GM18907 (cell line): Measurements from ENCODE around the gene GPHN.
"Not testable (repeated sequence)": the region's sequence is repeated elsewhere in the genome, so short reads cannot be mapped to it uniquely, and the experiment has no call there.

ENCODE experiments used
- ATAC-seq: cut with Tn5 transposase; IDR thresholded peaks from one replicate; pipeline ENCODE4 v1.9.1; 2021; ENCODE audit warnings: mild to moderate bottlenecking, moderate library complexity; ENCODE audit not compliant: unreplicated experiment

The GPHN gene

DNA sequence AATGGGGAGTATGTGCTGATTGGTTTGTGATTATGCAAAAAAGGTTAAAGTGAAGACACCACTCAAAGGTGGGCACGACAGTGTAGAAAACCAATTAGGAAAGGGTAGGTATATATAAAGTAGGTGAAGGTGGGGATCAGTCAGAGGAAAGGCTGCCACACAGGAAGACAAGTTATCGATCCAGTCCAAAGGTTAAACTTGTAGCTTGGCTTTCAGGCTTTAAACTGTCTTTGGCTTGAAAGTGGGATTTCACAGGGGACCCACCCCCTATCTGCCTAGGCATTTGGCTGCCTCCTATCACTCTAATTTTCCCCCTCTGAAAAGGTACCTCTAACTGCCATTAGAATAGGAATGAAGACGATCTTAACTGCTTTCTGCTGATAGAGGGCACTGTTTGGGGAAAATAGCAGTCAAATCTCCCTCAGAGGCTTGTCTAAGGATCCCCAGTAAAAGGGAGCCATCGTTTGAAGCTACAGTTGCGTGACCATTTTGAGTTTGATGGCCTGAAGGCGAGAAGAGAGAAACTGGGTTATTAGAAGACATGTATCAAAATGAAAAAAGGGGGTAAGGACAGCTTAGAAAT lies 250.2 kb downstream of the GPHN start:
- no peak for ATAC-seq

DNA sequence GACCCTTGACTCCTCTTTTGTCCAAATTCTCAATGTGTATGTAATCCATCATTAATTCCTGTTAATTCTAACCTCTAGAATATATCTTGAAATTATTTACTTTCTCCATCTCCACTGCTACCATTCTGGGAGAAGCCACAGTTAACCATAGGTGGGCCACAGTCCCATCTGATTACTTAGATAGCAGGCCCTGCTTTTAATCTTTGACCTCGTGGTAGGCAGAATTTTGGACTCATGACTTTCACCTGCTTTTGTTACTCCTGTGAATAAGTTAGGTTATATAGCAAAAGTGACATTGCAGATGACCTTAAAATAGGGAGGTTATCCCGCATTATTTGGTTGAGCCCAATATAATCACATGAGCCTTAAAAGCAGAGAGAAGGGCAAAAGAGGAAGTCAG lies 264.2 kb downstream of the GPHN start:
- no peak for ATAC-seq

DNA sequence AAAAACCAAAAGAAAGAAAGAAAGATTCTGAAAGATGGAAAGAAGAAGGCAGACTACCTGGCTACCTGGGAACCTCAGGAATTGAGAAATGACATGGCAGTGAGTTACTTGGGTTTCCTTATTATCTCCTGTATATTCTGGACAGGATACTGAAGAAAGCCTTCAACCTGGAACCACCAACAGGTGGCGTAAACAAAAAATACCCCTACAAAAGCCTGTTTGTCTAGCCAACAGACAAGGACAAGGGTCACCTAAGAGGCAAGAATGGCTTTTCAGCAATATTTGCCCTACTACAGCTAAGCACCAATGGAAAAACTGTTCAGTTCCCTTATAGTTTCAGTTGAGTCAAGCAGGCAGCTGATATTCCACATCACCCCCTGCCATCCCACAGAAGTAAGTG lies 274.9 kb downstream of the GPHN start:
- no peak for ATAC-seq

DNA sequence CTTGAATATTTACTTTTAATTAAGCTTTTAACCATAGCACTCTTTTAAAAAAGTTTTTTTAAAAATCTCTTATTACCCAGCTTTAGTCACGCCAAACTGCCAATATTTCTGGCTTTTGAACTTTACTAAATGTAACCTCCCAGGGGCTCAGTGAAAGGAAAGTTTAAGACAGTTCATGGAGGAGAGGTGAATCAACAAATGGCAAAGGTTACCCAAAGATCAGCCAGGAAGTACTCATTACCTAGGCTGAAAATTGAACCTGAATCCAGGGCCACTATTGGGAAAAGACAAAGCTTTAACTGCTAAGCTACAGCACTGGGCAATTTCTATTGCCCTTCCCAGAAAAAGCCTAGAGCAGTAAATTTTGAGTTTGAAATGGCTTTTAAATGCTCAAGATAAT lies 282.2 kb downstream of the GPHN start:
- ATAC-seq, result no peak

DNA sequence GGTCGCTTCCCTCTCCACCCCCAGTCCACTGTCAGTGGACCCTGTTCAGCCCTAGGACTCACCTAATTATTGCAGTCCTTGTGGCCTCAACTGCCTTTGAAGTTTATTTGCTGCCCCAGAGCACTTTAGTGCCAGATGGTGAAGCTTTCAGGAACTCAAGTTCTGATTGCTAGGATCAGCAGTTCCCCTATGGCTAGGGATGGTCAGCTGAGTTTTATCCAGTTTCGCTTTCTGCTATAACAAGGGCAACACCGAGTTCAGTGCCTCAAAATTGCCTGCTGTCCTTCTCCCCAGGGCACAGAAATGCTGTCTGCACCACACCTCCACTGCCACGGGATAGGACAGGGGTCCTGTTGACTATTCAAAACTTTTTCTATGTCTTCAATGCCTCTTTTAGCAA lies 295.0 kb downstream of the GPHN start:
- ATAC-seq, result no peak

DNA sequence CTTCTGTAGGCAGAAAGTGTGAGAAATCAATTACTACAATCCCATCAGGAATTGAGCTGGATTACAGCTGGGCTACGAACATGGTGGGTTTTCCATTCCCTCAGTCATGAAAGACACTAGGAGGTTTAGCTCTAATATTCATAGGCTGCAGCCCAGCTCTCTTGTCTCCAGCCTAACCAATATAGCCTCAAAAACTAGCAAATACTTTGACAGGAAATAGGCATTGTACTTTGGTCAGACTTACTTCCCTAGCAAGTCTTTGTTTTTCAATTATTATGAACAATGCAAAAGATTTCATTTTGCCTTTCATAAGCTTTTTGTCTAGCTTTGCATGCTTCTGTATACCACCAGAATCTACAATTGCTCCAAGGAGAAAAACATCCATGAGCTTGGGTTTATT lies 296.2 kb downstream of the GPHN start:
- no peak for ATAC-seq

DNA sequence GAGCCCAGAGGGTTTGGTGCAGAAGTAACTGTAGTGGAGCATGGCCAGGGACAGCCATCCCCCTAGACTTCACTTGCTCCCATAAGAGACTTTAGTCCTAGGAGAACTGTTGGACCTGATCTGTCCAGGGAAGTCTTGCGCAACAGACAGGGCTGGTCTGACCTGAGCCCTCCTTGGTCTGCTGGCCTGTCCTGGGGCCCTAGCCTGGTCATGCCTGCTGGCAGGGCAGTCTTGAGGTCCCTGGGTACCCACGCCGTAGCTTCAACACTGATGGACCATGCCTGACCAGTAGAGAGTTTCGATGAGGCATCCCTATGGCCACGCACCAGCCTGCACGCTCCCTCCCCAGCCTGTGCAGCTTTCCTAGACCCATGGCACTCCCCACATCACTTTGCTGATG lies 305.7 kb downstream of the GPHN start:
- no peak for ATAC-seq

DNA sequence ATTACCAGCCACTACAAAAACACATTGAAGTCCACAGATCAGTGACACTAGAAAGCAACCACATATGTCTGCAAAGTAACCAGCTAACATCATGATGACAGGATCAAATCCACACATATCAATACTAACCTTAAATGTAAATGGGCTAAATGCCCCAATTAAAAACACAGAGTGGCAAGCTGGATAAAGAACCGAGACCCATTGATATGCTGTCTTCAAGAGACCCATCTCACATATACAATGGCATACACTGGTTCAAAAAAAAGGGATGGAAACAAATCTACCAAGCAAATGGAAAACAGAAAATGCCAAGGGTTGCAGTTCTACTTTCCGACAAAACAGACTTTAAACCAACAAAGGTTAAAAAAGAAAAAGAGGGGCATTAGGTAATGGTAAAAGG lies 307.7 kb downstream of the GPHN start:
- ATAC-seq, result no peak

DNA sequence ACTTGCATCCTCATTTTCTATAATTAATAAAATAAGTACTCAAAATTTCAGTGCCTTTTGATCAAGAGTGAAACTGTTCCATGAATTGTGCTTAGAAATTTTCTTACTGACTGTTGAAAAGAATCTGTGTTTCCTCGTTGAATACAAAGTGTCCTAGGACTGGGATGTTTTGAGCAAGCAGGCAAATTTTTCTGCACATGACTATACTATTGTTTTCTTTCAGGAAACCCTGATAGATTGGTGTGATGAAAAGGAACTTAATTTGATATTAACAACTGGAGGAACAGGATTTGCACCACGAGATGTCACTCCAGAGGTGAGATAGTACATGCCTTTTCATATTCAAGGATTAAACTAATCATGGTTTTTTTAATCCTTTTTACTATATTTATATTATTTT lies 316.3 kb downstream of the GPHN start:
- ATAC-seq, result no peak

DNA sequence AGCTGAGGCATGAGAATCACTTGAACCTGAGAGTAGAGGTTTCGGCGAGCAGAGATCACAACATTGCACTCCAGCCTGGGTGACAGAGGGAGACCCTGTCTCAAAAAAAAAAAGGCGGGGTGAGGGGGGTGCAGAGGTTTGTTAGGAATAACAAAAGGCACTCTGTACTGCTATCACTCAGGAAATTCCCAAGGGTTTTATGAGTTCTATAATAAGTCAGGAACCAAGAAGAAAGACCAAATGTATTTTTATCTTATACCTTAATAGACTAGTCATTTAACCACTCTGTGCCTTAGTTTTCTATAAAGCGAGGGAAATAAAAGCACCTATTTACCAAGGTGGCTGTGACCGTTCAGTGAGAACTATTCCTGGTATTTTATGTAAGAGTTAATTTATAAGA lies 319.2 kb downstream of the GPHN start:
- no peak for ATAC-seq

DNA sequence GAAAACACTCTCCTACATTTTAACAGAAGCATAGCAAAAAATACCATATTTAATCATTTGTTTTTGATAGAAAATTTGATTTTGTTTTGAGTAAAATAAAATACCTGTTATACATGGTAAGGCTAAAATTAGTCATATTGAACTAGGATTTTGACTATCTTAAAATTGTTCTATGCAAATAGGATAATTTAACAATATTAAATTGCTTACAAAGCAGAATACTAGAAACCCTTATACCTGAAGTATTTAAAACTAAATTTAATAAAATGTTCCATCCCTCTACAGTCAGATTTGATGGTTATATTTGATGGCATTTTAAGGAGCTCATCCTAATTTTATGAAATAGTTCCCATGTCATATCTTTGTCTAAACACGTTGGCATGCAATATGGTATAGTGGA lies 323.2 kb downstream of the GPHN start:
- ATAC-seq, result no peak

DNA sequence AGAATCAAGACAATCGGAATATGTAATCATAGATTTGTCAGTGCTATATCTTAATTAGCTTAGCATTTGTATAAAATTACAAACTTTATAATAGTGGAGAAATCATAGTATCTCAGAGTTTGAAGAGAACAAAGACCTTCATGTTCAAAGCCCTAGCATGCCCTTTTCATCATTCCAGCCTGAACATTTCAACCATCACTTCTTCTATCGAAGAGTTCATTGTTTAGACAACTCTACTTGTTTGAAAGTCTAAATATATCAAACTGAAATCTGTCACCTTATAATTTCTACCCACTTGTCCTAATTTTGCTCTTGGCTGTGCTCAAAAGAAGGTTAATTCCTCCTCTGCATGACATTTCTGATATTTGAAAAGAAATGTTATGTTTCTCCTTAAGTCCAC lies 325.9 kb downstream of the GPHN start:
- no peak for ATAC-seq

DNA sequence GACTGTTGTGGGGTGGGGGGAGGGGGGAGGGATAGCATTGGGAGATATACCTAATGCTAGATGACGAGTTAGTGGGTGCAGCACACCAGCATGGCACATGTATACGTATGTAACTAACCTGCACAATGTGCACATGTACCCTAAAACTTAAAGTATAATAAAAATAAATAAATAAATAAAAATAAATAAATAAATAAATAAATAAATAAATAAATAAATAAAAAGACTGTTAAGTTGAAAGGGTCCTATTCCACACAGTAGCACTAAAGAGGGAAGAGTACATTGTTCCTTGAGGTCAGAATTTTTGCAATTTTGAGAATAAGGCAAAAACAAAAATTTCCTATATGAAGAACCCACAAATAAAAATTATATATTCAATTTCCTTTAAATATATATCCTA lies 329.5 kb downstream of the GPHN start:
- ATAC-seq, result not testable (repeated sequence)

DNA sequence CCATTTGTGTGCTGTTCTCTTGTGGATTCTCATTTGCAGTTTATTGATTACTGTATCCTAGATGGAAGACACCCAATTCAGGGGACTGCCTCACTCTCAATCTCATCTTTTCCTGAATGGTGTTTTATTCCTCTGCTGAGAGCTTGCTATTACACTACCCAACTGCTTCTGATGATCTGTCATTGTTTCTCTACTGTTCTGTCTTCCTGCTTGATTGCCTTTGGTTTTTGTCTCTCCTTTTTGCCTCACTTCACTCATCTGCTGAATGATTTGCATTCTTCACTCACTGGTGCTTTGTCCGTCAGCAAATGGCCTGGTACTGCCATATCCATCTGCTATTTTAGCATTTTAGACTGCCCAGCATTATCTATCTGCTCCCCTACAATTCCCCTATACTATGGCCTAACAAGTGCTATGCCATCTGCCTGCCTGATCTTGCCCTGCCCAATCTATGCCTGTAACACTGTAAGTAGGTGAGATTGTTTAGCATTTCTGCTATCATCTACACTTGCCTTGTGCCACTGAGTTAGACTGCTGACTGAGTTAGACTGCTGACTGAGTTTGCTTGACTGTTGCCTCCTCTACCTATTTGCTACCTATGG lies 335.1 kb downstream of the GPHN start:
- no peak for ATAC-seq

DNA sequence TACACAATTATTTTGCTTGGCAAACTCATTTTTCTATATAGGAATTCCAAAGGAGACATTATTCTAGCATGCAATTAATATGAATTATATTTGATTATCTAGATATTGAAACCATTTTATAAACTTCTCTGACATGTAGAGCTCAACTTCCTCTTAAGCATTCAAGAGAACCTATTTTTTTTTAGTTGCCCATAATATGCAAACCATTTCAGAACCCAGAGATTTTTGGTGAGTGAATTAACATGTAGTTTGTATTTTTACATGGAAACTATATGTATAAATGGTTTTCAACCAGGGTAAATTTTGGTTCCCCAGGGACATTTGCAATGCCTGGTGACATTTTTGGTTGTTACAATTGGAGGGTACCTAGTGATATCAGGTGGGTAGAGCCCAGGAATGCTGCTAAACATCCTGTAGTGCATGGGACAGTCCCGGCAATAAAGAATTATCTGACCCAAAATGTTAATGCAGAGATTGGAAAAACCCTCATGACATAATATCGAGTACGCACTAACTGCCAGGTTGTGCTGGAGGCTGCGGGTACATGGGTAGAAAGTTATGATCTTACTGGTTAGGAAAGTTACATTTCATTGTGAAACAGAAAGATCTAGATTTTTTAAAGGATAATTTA lies 342.4 kb downstream of the GPHN start:
- no peak for ATAC-seq

DNA sequence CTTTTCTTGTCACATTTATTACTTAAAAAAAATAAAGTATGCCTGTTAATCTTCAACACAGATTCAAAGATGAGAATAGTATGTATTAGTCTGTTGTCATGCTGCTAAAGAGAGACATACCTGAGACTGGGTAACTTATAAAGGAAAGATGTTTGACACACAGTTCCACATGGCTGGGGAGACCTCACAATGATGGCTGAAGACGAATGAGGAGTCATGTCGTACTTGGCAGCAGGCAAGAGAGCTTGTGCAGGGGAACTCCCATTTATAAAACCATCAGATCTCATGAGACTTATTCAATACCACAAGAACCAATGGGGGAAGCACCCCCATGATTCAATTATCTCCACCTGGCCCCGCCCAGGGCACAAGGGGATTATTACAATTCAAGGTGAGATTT lies 345.4 kb downstream of the GPHN start:
- no peak for ATAC-seq

DNA sequence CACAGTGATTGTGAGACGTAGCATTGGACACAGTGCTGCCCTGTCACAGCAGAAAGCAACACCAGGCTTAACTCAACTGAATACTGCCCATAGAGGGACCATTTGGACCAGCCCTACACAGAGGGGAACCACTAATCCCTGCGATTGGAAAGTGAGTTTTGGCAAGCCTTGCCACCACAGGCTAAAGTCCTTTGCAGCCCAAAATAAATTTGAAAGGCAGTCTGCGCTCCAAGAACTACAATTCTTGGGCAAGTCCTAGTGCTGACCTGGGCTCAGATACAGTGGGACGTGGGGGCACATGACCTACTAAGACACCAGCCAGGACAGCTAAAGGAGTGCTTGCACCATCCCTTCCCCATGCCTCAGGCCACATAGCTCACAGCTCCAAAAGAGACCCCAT lies 349.9 kb downstream of the GPHN start:
- ATAC-seq, result no peak

DNA sequence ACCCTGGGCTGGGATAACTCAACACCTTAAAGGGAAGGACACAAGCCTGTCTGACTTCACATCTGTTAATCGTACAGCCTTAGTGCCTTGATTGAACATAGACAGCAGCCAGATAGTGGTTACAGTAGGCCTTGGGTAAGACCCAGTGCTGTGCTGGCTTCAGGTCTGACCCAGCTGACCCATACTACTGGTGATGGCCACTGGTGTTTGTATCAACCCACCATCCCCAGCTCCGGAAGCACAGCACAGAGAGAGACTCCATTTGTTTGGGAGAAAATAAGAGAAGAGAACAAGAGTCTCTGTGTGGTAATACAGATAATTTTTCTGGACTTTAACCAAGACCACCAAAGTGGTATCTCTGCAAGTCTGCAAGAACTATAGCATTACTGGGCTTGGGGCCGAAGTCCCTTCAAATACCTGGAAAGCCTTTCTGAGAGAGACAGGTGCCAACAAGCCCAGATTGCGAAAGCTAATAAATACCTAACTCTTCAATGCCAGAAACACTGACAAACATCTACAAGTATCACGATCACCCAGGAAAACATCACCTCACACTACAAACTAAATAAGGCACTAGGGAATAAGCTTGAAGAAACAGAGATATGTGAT lies 351.2 kb downstream of the GPHN start:
- ATAC-seq, result no peak

DNA sequence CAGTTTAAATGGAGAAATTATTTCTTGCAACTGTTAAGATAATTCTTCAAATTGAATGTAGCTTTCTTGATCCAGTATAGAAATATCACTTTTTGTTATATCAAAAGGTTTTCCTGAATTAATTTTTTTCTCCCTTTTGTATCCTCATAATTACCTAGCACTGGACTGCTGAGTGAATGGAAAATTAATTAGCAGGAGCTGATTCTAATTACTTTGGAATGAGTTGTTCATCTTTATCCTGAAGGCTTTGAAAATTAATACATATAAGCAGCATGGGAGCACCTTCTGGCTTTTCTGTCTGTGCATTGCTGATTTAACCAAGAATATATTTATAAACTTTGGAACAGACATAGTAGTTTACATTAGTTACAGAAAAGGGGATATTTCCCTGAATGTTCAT lies 373.6 kb downstream of the GPHN start:
- ATAC-seq, result no peak

DNA sequence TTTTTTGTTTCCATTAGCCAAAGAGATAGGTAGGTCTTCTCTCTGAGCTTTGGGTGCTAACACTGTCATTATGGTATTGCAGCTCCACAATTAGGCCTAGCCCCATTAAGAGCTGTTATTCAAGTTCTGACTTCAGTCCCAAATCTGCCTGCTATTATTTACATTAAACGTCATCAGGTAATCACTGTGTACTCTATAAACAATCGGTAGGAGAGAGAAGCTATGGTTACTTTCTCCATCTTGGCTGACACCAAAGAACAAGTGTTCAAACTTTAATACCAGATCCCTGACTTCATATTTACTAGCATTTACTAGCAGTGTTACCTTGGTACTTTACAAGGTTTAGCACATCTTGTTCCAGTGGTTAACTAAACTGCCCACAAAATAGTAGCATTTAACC lies 376.2 kb downstream of the GPHN start:
- no peak for ATAC-seq

DNA sequence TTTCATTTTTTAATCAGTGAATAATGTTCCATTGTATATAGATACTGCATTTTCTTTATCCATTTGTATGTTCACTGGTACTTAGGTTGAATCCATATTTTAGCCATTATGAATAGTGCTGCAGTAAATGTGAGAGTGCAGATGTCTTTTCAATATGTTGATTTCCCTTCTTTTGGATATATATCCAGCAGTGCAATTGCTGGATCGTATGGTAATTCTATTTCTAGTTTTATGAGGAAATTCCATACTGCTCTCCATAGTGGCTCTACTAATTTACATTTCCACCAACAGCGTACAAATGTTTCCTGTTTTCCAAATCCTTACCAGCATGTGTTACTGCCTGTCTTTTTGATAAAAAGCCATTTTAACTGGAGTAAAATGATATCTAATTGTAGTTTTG lies 392.8 kb downstream of the GPHN start:
- no peak for ATAC-seq

DNA sequence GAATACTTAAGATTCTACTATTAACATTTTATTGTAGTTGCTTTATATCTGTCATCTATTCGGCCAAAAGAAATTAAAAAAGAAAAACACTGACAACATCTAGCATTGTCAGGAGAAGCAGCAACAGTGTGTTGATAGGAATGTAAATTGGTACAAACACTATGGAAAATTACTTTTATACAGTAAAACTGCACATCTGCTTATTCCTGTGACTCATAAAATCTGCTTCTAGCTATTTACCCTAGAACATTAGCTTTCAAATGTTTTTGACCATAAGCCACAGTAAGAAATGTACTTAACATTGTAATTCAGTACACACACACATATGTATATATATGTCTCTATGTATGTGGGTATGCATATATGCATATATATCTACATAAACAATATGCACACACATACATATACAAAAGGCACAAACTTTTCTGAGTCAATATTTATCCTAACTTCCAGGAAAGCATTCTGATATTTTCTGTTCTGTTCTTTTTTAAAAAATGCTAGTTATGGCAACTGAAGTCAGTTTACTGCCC lies 402.4 kb downstream of the GPHN start:
- ATAC-seq, result no peak
